Jurkat, Clone E6-1 (cell line): ENCODE results near the gene ZBTB2.
A peak's percentile ranks its signal among the peaks of the same experiment; 100 is the strongest.
"Not testable (repeated sequence)": the region's sequence is repeated elsewhere in the genome, so short reads cannot be mapped to it uniquely, and the experiment has no call there.

Source experiments
- DNase-seq: peaks from one replicate; pipeline ENCODE4 v3.0.0-alpha.2; 2011; ENCODE audit warnings: low read depth, low spot score
- H3K4me3 ChIP-seq: 2 replicates; pipeline ENCODE4 v1.5.1; 2011; ENCODE audit warnings: mild to moderate bottlenecking, low read length, control low read depth, moderate library complexity

The ZBTB2 gene

DNA sequence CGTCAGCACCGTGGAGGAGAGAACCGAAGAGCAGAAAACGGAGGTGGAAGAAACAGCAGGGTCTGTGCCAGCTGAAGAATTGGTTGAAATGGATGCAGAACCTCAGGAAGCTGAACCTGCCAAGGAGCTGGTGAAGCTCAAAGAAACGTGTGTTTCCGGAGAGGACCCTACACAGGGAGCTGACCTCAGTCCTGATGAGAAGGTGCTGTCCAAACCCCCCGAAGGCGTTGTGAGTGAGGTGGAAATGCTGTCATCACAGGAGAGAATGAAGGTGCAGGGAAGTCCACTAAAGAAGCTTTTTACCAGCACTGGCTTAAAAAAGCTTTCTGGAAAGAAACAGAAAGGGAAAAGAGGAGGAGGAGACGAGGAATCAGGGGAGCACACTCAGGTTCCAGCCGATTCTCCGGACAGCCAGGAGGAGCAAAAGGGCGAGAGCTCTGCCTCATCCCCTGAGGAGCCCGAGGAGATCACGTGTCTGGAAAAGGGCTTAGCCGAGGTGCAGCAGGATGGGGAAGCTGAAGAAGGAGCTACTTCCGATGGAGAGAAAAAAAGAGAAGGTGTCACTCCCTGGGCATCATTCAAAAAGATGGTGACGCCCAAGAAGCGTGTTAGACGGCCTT is 41.6 kb downstream of the ZBTB2 start:
- DNase-seq = no peak
- H3K4me3 ChIP-seq = no peak overlapping the region

GRCh38 chr6:151342750-151343149 is 48.6 kb downstream of the ZBTB2 start:
- not testable (repeated sequence) for DNase-seq, H3K4me3 ChIP-seq

GRCh38 chr6:151341476-151342195 is 49.7 kb downstream of the ZBTB2 start:
- no peak overlapping the region for H3K4me3 ChIP-seq
- DNase-seq = no peak

DNA sequence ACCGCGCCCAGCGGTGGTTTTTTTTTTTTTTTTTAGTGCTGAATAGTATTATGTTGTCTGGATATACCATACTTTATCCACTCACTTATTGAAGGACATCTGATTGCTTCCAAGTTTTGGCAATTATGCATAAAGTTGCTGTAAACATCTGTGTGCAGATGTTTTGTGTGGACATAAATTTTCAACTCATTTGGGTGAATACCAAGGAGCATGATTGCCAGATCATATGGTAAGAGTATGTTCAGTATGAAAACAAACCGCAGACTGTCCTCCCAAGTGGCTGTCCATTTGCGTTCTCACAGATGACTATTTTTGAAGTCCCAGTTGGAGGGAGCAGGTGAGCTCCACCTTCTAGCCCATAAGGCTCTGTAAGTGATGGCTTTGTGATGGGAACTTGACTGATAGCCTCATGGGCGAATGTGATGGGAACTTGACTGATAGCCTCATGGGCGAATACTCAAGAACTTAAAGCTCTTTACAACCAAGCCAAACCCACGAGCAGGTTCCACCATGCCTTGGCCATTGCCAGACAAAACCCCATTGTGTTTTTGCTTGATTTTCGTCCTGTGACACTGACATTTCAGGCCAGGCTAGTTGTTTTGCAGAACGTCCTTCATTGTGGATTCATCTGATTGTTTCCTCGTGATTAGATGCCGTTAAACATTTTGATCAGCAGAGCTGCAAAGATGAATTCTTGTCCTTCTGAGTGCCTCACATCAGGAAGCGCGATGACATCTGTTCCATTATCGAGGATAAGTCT is 51.0 kb downstream of the ZBTB2 start:
- H3K4me3 ChIP-seq = no peak overlapping the region
- DNase-seq = no peak

DNA sequence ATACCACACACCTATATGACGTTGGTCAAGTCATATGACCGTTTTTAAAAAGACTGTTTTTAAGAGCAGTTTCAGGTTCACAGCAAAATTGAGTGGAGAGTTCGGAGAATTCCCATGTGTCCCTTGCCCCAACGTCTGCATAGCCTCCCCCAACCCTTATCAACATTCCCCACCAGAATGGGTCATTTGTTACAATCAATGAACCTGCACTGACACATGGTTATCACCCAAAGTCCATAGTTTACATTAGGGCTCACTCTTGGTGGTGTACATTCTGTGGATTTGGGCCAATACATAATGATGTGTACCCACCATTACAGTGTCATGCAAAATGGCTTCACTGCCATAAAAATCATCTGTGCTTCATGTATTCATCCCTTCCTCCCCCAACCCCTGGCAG is 52.0 kb downstream of the ZBTB2 start:
- DNase-seq = no peak
- no peak overlapping the region for H3K4me3 ChIP-seq

DNA sequence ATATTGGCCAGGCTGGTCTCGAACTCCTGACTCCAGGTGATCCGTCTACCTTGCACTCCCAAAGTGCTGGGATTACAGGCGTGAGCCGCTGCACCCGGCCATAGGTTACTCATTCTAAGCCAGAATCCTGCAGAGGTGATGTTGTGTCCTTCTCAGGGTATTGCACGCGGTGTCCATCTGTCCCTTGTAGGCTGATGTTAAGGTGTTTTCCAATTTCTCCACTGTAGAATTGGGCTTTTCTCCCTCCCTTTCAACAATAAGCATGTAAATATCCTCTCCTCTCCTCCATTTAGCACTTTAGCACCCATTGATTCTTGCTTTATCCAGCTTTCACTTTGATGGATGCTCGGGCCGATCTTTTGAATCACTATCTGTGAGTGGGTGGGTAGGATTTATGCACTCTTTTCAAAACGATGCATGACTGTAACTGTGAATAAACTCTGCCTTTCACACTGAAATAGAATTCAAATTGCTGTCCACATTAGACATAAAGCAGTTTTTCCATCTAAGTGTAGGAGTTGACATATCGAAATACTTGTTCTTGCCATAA is 52.6 kb downstream of the ZBTB2 start:
- H3K4me3 ChIP-seq = no peak overlapping the region
- DNase-seq = no peak

- H3K4me3 ChIP-seq = no peak overlapping the region
Observed at GRCh38 chr6:151335930-151336329, 55.4 kb downstream of the ZBTB2 start.

DNA sequence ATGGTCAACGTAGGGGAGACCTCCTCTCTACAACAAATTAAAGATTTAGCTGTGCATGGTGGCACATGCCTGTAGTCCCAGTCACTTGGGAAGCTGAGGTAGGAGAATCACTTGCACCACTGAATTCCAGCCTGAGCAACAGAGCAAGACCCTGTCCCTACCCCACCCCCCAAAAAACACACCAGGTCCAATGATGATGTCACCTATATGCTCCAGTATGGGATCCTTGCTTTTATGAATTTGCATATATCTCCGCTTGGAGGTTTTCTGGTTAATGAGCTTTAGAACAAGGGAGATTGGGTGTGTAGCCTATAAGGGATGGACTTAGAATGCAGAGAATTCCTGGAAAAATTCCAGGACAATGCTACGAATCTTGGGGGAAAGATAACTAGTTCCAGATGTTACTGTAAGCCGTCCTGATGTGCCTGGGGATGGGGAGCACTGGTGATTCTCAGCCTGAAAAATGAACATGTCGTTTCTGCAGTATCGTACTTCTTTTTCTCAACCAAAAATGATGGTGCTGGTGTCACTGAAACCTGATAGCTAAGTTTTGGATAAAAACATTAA is 61.1 kb downstream of the ZBTB2 start:
- no peak for DNase-seq

More at GRCh38 chr6:151335930-151336329, 55.4 kb downstream of the ZBTB2 start:
- no peak for DNase-seq

GRCh38 chr6:151327101-151327500 is 64.3 kb downstream of the ZBTB2 start:
- no peak overlapping the region for H3K4me3 ChIP-seq
- DNase-seq = no peak

More for the DNA sequence above, 61.1 kb downstream of the ZBTB2 start:
- H3K4me3 ChIP-seq = no peak overlapping the region

GRCh38 chr6:151326116-151326825 is 65.1 kb downstream of the ZBTB2 start:
- no peak overlapping the region for H3K4me3 ChIP-seq
- no peak for DNase-seq

- DNase-seq = no peak
- no peak overlapping the region for H3K4me3 ChIP-seq
Observed at GRCh38 chr6:151325075-151326050, 66.0 kb downstream of the ZBTB2 start.

DNA sequence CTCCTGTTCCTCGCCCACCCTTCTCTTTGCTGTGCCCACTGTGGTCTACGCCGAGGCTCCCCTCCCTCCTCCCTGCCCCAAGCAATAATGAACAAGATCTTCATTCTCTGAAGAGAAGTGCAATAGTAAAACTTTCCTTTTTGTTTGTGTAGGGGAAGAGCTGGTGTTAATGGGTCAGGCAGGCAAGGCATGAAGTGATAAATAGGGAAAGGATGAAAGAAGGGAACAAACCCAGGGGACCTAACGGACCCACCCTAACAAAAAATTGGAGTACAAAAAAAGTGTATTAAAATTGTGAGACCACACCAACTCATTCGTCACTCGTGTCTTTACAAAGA is 66.9 kb downstream of the ZBTB2 start:
- H3K4me3 ChIP-seq = no peak overlapping the region

DNA sequence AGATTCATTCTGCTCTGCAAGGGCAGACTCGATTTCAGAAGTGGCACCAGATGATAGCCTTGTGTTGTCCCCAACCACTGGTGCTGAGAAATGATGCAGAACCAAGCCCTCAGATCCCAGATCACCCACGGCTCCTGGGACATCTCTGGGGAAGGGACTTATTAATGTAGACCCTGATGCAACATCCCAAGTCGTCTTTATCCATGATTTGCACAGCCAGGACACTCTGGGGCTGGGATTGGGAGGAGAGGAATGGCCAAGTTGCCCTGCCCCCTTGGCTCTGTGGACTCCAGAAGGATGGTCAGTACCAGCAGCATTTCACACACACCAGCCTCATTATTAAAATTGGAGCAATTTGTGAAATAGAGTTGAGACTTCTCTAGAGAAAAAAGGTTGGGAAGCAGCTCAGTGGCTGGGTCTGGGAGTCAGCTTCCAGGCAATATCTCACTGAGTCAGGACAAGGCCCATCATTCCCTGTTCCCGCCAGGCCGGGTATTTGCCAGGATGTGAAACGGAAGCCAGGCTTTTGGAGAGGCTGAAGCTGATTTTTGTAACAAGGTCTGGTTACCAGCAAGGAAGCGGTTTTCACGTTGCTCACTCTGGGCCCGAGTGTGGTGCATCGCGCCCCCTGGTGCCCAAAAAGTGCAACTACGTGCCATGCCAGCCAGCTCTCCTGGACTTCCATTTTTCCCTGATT is 67.4 kb downstream of the ZBTB2 start:
- peak; percentile 38 for DNase-seq
- no peak overlapping the region for H3K4me3 ChIP-seq

More for the DNA sequence above, 66.9 kb downstream of the ZBTB2 start:
- DNase-seq = no peak

DNA sequence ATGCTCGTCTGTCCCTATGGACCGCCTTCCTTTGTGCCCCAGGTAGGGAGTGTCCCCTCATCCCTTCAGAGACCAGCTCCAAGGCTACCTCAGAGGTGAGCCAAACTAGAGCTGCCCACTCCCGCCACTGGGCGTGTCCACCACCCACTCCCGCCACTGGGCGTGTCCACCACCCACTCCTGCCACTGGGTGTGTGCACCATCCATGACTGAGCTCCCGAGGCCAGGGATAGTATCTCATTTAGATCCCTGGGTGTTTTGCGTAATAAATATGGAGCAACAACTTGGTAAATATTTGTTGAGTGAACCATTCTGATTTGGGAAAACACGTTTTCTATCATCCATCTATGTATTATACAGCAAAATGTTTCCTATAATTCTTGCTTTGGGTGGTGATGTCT is 68.8 kb downstream of the ZBTB2 start:
- no peak overlapping the region for H3K4me3 ChIP-seq
- no peak for DNase-seq

- no peak overlapping the region for H3K4me3 ChIP-seq
- no peak for DNase-seq
Observed at GRCh38 chr6:151321438-151321837, 69.9 kb downstream of the ZBTB2 start.

DNA sequence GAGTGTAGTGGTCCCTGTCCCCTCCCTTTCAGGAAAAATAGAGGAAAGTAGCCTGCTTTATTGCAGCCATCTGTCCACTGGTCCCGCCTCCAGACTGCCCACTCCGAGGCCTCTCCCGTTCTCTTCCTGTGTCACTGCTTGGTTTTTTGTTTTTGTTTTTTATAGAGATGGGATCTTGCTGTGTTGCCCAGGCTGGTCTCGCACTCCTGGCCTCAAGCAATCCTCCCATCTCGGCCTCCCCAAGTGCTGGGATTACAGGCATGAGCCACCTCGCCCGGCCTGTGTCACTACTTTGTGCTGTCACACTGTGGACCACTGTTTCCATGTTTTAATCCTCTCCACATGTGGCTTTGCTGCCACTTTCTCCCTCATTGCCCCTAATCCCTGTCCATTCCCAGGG is 71.2 kb downstream of the ZBTB2 start:
- no peak for DNase-seq
- no peak overlapping the region for H3K4me3 ChIP-seq

DNA sequence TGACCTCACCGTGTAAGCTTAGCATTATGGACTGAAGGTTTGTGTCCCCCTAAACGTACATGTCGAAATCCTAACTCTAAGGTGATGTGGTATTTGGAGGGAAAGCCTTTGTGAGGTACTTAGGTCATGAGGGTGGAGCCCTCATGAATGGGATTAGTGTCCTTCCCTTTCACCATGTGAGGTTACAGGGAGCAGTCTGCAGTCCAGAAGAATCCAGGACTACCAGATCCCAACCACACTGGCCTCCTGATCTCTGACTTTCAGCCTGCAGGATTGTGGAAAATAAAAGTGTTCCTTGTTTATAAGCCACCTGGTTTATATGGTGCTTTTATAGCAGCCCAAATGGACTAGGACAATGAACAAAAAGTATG is 73.4 kb downstream of the ZBTB2 start:
- H3K4me3 ChIP-seq = no peak overlapping the region
- no peak for DNase-seq
